ENCODE measurements around the gene CCDC134. TPM values are rescaled to one million over a fixed set of nuclear protein-coding genes. Genes with fewer than 3 reads are reported as not detected.

The CCDC134 gene
- total RNA-seq, 1 experiment from 2014 or later, result 16.7 TPM

DNA sequence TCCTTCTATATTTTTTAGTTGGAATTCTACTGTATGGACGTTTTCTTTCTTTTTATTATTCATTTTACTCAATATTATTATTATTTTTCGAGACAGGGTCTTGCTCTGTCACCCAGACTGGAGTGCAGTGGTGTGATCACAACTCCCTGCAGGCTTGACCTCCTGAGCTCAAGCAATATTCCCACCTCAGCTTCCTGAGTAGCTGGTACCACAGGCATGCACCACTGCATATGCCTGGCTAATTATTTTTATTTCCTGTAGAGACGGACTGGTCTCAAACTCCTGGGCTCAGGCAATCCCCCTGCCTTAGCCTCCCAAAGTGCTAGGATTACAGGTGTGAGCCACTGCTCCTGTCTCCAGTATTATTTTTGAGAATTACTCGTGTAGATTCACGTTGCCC, 34.0 kb upstream of the CCDC134 start:
- no peak for TF ChIP-seq POLR2AphosphoS5 (IDR thresholded peaks at IDR 0.05; ENCODE audit: low read depth, low read length)
- TF ChIP-seq, protein P1, sequence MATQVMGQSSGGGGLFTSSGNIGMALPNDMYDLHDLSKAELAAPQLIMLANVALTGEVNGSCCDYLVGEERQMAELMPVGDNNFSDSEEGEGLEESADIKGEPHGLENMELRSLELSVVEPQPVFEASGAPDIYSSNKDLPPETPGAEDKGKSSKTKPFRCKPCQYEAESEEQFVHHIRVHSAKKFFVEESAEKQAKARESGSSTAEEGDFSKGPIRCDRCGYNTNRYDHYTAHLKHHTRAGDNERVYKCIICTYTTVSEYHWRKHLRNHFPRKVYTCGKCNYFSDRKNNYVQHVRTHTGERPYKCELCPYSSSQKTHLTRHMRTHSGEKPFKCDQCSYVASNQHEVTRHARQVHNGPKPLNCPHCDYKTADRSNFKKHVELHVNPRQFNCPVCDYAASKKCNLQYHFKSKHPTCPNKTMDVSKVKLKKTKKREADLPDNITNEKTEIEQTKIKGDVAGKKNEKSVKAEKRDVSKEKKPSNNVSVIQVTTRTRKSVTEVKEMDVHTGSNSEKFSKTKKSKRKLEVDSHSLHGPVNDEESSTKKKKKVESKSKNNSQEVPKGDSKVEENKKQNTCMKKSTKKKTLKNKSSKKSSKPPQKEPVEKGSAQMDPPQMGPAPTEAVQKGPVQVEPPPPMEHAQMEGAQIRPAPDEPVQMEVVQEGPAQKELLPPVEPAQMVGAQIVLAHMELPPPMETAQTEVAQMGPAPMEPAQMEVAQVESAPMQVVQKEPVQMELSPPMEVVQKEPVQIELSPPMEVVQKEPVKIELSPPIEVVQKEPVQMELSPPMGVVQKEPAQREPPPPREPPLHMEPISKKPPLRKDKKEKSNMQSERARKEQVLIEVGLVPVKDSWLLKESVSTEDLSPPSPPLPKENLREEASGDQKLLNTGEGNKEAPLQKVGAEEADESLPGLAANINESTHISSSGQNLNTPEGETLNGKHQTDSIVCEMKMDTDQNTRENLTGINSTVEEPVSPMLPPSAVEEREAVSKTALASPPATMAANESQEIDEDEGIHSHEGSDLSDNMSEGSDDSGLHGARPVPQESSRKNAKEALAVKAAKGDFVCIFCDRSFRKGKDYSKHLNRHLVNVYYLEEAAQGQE (IDR thresholded peaks at IDR 0.05; ENCODE audit: insufficient read depth in 1 of 2, low read depth in 2 of 2, low read length in 1 of 2), result no peak
- TF ChIP-seq, protein P2, sequence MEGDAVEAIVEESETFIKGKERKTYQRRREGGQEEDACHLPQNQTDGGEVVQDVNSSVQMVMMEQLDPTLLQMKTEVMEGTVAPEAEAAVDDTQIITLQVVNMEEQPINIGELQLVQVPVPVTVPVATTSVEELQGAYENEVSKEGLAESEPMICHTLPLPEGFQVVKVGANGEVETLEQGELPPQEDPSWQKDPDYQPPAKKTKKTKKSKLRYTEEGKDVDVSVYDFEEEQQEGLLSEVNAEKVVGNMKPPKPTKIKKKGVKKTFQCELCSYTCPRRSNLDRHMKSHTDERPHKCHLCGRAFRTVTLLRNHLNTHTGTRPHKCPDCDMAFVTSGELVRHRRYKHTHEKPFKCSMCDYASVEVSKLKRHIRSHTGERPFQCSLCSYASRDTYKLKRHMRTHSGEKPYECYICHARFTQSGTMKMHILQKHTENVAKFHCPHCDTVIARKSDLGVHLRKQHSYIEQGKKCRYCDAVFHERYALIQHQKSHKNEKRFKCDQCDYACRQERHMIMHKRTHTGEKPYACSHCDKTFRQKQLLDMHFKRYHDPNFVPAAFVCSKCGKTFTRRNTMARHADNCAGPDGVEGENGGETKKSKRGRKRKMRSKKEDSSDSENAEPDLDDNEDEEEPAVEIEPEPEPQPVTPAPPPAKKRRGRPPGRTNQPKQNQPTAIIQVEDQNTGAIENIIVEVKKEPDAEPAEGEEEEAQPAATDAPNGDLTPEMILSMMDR (IDR thresholded peaks at IDR 0.05), result no peak
- TF ChIP-seq TCF7L2 (IDR thresholded peaks at IDR 0.05; ENCODE audit: low read depth, low read length), result no peak
- TF ChIP-seq SIN3A (IDR thresholded peaks at IDR 0.05; ENCODE audit: borderline replicate concordance, insufficient read depth, low read depth, low read length), result no peak
- intact Hi-C loops (cut with micrococcal nuclease; ENCODE audit: unreplicated experiment), result no loop called here
- CTCF ChIA-PET, result interaction anchor here (0.7 kb wide), 1 partner anchor 69 kb away, joined by 6 read pairs; no protein-coding TSS in a partner anchor
- in situ Hi-C loops (cut with HindIII; ENCODE audit: low pct_unique_long_range_greater_than_20kb, low sequenced_read_pairs), result no loop called here
- H3K4me1 ChIP-seq (ENCODE audit: control insufficient read depth, insufficient read depth, low read length), result no peaks in the 10 kb centered on the region
- DNase-seq (ENCODE audit: low read depth, low spot score) (no peak), ATAC-seq (no peak)
- no peak overlapping the region for H3K4me3 ChIP-seq (ENCODE audit: low read depth in 2 of 2, low read length in 2 of 2)
- H3K9me3 ChIP-seq (ENCODE audit: control insufficient read depth, insufficient read depth, low read depth, low read length), result no peaks in the 10 kb centered on the region
- H3K27ac ChIP-seq (ENCODE audit: low read length), result no peak overlapping the region
- no peaks in the 10 kb centered on the region for H3K27me3 ChIP-seq (ENCODE audit: control insufficient read depth, insufficient read depth, low read length)
- H3K36me3 ChIP-seq (ENCODE audit: control insufficient read depth, insufficient read depth, low read length), result no peaks in the 10 kb centered on the region
- POLR2A ChIA-PET, result no interaction called here
- no TSS peak for BruUV-seq (replicated peaks)

DNA sequence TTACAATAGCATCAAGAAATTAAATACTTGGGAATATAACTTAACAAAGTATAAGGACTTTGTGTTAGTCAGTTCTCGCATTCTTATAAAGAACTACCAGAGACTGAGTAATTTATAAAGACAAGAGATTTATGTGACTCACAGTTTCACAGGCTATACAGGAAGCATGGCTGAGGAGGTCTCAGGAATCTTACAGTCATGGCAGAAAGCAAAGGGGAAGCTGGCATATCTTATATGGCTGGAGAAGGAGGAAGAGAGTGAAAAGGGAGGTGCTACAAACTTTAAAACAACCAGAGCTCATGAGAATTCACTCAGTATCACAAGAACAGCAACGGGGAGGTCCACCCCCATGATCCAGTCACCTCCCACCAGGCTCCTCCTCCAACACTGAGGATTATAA, 32.0 kb upstream of the CCDC134 start:
- ChIA-PET POLR2A (no interaction called here), CTCF (interaction anchor here (0.6 to 1.6 kb wide), 2 partner anchors 22 to 96 kb away, joined by 3 to 4 read pairs; no protein-coding TSS in a partner anchor)
- in situ Hi-C loops (cut with HindIII; ENCODE audit: low pct_unique_long_range_greater_than_20kb, low sequenced_read_pairs), result no loop called here

More for the DNA sequence above, 32.0 kb upstream of the CCDC134 start:
- Histone ChIP-seq H3K4me3 (ENCODE audit: low read depth in 2 of 2, low read length in 2 of 2) (no peak overlapping the region), H3K36me3 (ENCODE audit: control insufficient read depth, insufficient read depth, low read length) (no peaks in the 10 kb centered on the region), H3K4me1 (ENCODE audit: control insufficient read depth, insufficient read depth, low read length) (no peaks in the 10 kb centered on the region), H3K27me3 (ENCODE audit: control insufficient read depth, insufficient read depth, low read length) (no peaks in the 10 kb centered on the region), H3K27ac (ENCODE audit: low read length) (no peak overlapping the region), H3K9me3 (ENCODE audit: control insufficient read depth, insufficient read depth, low read depth, low read length) (no peaks in the 10 kb centered on the region)
- ATAC-seq (no peak), DNase-seq (ENCODE audit: low read depth, low spot score) (no peak)
- intact Hi-C loops (cut with micrococcal nuclease; ENCODE audit: unreplicated experiment), result no loop called here
- TF ChIP-seq POLR2AphosphoS5 (IDR thresholded peaks at IDR 0.05; ENCODE audit: low read depth, low read length) (no peak), TCF7L2 (IDR thresholded peaks at IDR 0.05; ENCODE audit: low read depth, low read length) (no peak)
- TF ChIP-seq, protein P2 (IDR thresholded peaks at IDR 0.05), result no peak
- BruUV-seq (replicated peaks), result no TSS peak
